Erythroblast (primary cell): ENCODE results near the gene ARF3.

ENCODE experiments used
- DNase-seq, 2 experiments: peaks; one replicate each; lab custom pipeline; 2025; lab: John Stamatoyannopoulos, UW
- GATA1 ChIP-seq: IDR thresholded peaks from 2 replicates; pipeline ENCODE4 v1.6.1; 2011; ENCODE audit warnings: low read depth, mild to moderate bottlenecking, control low read depth, low read length, moderate library complexity
- POLR2A ChIP-seq: IDR thresholded peaks from 2 replicates; pipeline ENCODE4 v1.6.1; 2011; ENCODE audit warnings: mild to moderate bottlenecking, low read length

The ARF3 gene

GRCh38 chr12:48977290-48978281 is 20.3 kb upstream of the ARF3 start:
- TF ChIP-seq POLR2A = no peak
- TF ChIP-seq GATA1 = no peak
- peak; percentile 66 to 78 for DNase-seq

- TF ChIP-seq GATA1 = no peak
- no peak for TF ChIP-seq POLR2A
- DNase-seq = peak; percentile 50 to 58
These were observed 16.8 kb upstream of the ARF3 start for GRCh38 chr12:48973941-48974673.

GRCh38 chr12:48973531-48973930 is 16.2 kb upstream of the ARF3 start:
- TF ChIP-seq GATA1 (no peak), POLR2A (no peak)
- DNase-seq = no peak

GRCh38 chr12:48972952-48973483 is 15.7 kb upstream of the ARF3 start:
- no peak for DNase-seq
- TF ChIP-seq POLR2A = no peak
- TF ChIP-seq GATA1 = no peak

- TF ChIP-seq GATA1 = no peak
- no peak for TF ChIP-seq POLR2A
- DNase-seq = no peak
These were observed 15.1 kb upstream of the ARF3 start for GRCh38 chr12:48972213-48972951.

- TF ChIP-seq GATA1 (no peak), POLR2A (no peak)
- no peak for DNase-seq
These were observed 13.5 kb upstream of the ARF3 start for GRCh38 chr12:48970702-48971334.

- peak in 1 of 2 experiments; percentile 23 for DNase-seq
- TF ChIP-seq POLR2A (no peak), GATA1 (no peak)
These were observed 12.8 kb upstream of the ARF3 start for GRCh38 chr12:48969833-48970701.

GRCh38 chr12:48969160-48969771 is 12.0 kb upstream of the ARF3 start:
- TF ChIP-seq GATA1 (no peak), POLR2A (no peak)
- DNase-seq = no peak

GRCh38 chr12:48968467-48968866 is 11.2 kb upstream of the ARF3 start:
- DNase-seq = no peak

GRCh38 chr12:48967991-48968390 is 10.7 kb upstream of the ARF3 start:
- no peak for DNase-seq
- no peak for TF ChIP-seq GATA1
- TF ChIP-seq POLR2A = no peak

More at GRCh38 chr12:48968467-48968866, 11.2 kb upstream of the ARF3 start:
- no peak for TF ChIP-seq GATA1
- TF ChIP-seq POLR2A = no peak

GRCh38 chr12:48966177-48966895 is 9.0 kb upstream of the ARF3 start:
- TF ChIP-seq POLR2A = no peak
- no peak for DNase-seq
